ENCODE data around the gene PCDHB2. TPM values are rescaled to one million over a fixed set of nuclear protein-coding genes. Genes with fewer than 3 reads are reported as not detected.
A peak's percentile ranks its signal among the peaks of the same experiment; 100 is the strongest.
"Not testable (repeated sequence)": the region's sequence is repeated elsewhere in the genome, so short reads cannot be mapped to it uniquely, and the experiment has no call there.

PCDHB2 gene
- total RNA-seq, result not detected

DNA sequence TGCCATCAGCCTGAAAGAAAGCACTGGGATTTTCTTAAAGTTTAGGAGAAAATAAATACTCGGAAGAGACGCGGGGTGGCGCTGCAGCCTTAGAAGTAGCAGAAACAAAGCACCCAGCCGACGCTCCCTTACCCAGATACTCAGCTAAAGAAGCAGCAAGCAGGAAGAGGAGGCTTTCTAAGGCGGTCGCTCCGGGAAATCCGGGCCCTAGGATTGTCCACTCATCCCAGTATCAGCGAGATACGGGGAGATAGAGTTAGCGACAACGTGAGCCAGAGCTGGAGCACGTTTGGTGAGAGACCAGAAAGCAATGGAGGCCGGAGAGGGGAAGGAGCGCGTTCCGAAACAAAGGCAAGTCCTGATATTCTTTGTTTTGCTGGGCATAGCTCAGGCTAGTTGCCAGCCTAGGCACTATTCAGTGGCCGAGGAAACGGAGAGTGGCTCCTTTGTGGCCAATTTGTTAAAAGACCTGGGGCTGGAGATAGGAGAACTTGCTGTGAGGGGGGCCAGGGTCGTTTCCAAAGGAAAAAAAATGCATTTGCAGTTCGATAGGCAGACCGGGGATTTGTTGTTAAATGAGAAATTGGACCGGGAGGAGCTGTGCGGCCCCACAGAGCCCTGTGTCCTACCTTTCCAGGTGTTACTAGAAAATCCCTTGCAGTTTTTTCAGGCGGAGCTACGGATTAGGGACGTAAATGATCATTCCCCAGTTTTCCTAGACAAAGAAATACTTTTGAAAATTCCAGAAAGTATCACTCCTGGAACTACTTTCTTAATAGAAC lies at the start of gene PCDHB2:
Gene PCDHB2 (plus strand): TSS at position 135 of the 782 bp plus-strand sequence. CDS start 176 bp downstream, at position 311.
- Mint-ChIP-seq H3K9me3 (ENCODE audit: low read depth) (peaks cover 16% of the 10 kb centered on the region), H3K36me3 (peaks cover 2% of the 10 kb centered on the region), H3K4me3 (no peak within 1 kb of the TSS), H3K27ac (no peak within 1 kb of the TSS), H3K4me1 (no peaks in the 10 kb centered on the region), H3K27me3 (peaks cover 8% of the 10 kb centered on the region)
- CTCF ChIA-PET, result no interaction called here
- DNase-seq, result no peak
- no peak for ATAC-seq

GRCh38 chr5:141050622-141051520 lies 43.5 kb upstream of the PCDHB2 start, which contains the start of gene PCDHB1:
Gene PCDHB1 (plus strand): TSS chr5:141051374. CDS start chr5:141051471, 97 bp downstream.
- H3K9me3 Mint-ChIP-seq (ENCODE audit: low read depth), result peaks cover 4% of the 10 kb centered on the region
- CTCF ChIA-PET, result no interaction called here
- H3K4me3 Mint-ChIP-seq, result no peak within 1 kb of the TSS
- no peaks in the 10 kb centered on the region for H3K4me1 Mint-ChIP-seq
- no peak for DNase-seq
- no peaks in the 10 kb centered on the region for H3K36me3 Mint-ChIP-seq
- no peak within 1 kb of the TSS for H3K27ac Mint-ChIP-seq
- H3K27me3 Mint-ChIP-seq, result peaks cover 8% of the 10 kb centered on the region
- ATAC-seq, result no peak

- CTCF ChIA-PET, result no interaction called here
- Mint-ChIP-seq H3K9me3 (ENCODE audit: low read depth) (peaks cover 4% of the 10 kb centered on the region), H3K4me3 (no peak overlapping the region), H3K27me3 (peaks cover 8% of the 10 kb centered on the region), H3K27ac (no peak overlapping the region), H3K4me1 (no peaks in the 10 kb centered on the region), H3K36me3 (no peaks in the 10 kb centered on the region)
- ATAC-seq (no peak), DNase-seq (no peak)
These were observed 42.9 kb upstream of the PCDHB2 start for GRCh38 chr5:141051521-141051866.

DNA sequence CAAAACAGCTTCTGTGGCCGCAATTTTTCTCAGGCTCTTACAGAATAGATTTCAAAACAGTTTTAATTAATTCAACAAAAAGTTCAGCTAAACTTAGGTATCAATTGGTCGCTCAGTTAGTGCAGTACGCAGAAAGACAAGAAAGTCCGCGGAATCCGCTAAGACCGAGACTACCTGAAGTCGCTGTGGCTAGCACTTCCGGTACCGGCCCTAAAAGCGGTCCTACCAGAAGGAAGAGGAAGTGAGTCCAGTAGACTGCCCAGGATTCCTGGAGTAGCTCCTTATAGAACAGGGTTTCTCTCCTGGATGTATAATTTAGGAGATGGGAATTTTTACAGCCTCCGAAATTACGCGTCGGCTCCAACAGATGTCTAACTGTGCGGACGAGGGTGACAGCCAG lies 16.6 kb upstream of the PCDHB2 start:
- no peaks in the 10 kb centered on the region for H3K27me3 Mint-ChIP-seq
- H3K36me3 Mint-ChIP-seq, result no peaks in the 10 kb centered on the region
- peaks cover 14% of the 10 kb centered on the region for H3K9me3 Mint-ChIP-seq (ENCODE audit: low read depth)
- ATAC-seq, result no peak
- no peak overlapping the region for H3K4me3 Mint-ChIP-seq
- H3K4me1 Mint-ChIP-seq, result no peaks in the 10 kb centered on the region
- no peak for DNase-seq
- no peak overlapping the region for H3K27ac Mint-ChIP-seq
- CTCF ChIA-PET, result no interaction called here

GRCh38 chr5:141082228-141082627 lies 12.2 kb upstream of the PCDHB2 start:
- H3K36me3 Mint-ChIP-seq, result no peaks in the 10 kb centered on the region
- no peak for DNase-seq
- H3K27me3 Mint-ChIP-seq, result peaks cover 16% of the 10 kb centered on the region
- no peaks in the 10 kb centered on the region for H3K4me1 Mint-ChIP-seq
- no peak overlapping the region for H3K27ac Mint-ChIP-seq
- CTCF ChIA-PET, result no interaction called here
- no peak for ATAC-seq
- H3K9me3 Mint-ChIP-seq (ENCODE audit: low read depth), result peaks cover 8% of the 10 kb centered on the region
- no peak overlapping the region for H3K4me3 Mint-ChIP-seq

- CTCF ChIA-PET, result interaction anchor here (0.8 kb wide), 1 partner anchor 275 kb away, joined by 3 read pairs; the partner anchor contains the start of gene PCDHGB2
- H3K36me3 Mint-ChIP-seq, result no peaks in the 10 kb centered on the region
- H3K27ac Mint-ChIP-seq, result no peak overlapping the region
- H3K27me3 Mint-ChIP-seq, result peaks cover 16% of the 10 kb centered on the region
- DNase-seq (peak; percentile 43), ATAC-seq (peak; percentile 61)
- H3K9me3 Mint-ChIP-seq (ENCODE audit: low read depth), result peaks cover 3% of the 10 kb centered on the region
- no peaks in the 10 kb centered on the region for H3K4me1 Mint-ChIP-seq
- peak overlapping the region; percentile 66 for H3K4me3 Mint-ChIP-seq
These were observed 9.9 kb upstream of the PCDHB2 start for GRCh38 chr5:141084487-141084989.

GRCh38 chr5:141095263-141095641 lies 837 bp downstream of the PCDHB2 start:
- ATAC-seq (no peak), DNase-seq (no peak)
- Mint-ChIP-seq H3K9me3 (ENCODE audit: low read depth) (peaks cover 17% of the 10 kb centered on the region), H3K4me1 (peaks cover under 1% of the 10 kb centered on the region), H3K27ac (no peak overlapping the region), H3K4me3 (no peak overlapping the region), H3K27me3 (peaks cover 9% of the 10 kb centered on the region), H3K36me3 (peaks cover 2% of the 10 kb centered on the region)
- CTCF ChIA-PET, result no interaction called here

DNA sequence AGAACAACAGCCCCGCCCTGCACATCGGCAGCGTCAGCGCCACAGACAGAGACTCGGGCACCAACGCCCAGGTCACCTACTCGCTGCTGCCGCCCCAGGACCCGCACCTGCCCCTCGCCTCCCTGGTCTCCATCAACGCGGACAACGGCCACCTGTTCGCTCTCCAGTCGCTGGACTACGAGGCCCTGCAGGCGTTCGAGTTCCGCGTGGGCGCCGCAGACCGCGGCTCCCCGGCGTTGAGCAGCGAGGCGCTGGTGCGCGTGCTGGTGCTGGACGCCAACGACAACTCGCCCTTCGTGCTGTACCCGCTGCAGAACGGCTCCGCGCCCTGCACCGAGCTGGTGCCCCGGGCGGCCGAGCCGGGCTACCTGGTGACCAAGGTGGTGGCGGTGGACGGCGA lies 1.8 kb downstream of the PCDHB2 start:
- DNase-seq, H3K4me1 Mint-ChIP-seq, H3K27ac Mint-ChIP-seq, H3K36me3 Mint-ChIP-seq, H3K4me3 Mint-ChIP-seq, ATAC-seq, CTCF ChIA-PET: not testable (repeated sequence)
- peaks cover 23% of the 10 kb centered on the region for H3K9me3 Mint-ChIP-seq (ENCODE audit: low read depth)
- peaks cover 11% of the 10 kb centered on the region for H3K27me3 Mint-ChIP-seq

DNA sequence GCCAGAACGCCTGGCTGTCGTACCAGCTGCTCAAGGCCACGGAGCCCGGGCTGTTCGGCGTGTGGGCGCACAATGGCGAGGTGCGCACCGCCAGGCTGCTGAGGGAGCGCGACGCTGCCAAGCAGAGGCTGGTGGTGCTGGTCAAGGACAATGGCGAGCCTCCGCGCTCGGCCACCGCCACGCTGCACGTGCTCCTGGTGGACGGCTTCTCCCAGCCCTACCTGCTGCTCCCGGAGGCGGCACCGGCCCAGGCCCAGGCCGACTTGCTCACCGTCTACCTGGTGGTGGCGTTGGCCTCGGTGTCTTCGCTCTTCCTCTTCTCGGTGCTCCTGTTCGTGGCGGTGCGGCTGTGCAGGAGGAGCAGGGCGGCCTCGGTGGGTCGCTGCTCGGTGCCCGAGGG lies 2.2 kb downstream of the PCDHB2 start:
- ATAC-seq, H3K4me3 Mint-ChIP-seq, H3K27ac Mint-ChIP-seq, H3K36me3 Mint-ChIP-seq, DNase-seq, H3K4me1 Mint-ChIP-seq, CTCF ChIA-PET: not testable (repeated sequence)
- Mint-ChIP-seq H3K27me3 (peaks cover 11% of the 10 kb centered on the region), H3K9me3 (ENCODE audit: low read depth) (peaks cover 24% of the 10 kb centered on the region)

DNA sequence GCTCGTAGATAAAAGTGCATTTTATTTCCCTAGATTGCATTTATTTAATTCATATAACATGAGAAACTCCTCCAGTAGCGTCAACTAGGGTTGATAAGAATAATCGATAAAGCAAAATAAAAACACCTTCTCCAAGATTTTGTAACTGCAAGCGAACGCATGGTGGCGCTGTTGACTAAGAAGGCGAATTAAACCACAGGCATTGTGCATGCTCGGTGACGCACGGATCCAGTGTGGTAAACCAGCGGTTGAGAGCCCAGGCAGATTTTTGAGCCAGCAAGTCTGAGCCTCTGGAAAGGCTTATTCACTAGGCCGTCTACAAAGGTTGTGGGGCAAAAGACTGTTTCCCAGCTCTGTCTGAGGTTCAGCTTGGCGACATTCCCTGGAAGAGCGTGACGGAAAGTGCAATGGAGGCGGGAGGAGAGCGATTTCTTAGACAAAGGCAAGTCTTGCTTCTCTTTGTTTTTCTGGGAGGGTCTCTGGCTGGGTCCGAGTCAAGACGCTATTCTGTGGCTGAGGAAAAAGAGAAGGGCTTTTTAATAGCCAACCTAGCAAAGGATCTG lies 5.9 kb downstream of the PCDHB2 start, which contains the start of gene PCDHB3:
Gene PCDHB3 (plus strand): TSS at position 231 of the 563 bp plus-strand sequence. CDS start 177 bp downstream, at position 408.
- ATAC-seq (no peak), DNase-seq (peak; percentile 47)
- Mint-ChIP-seq H3K27ac (no peak within 1 kb of the TSS), H3K4me1 (peaks cover 3% of the 10 kb centered on the region), H3K4me3 (no peak within 1 kb of the TSS), H3K27me3 (peaks cover 5% of the 10 kb centered on the region), H3K36me3 (peaks cover 2% of the 10 kb centered on the region), H3K9me3 (ENCODE audit: low read depth) (peaks cover 14% of the 10 kb centered on the region)
- CTCF ChIA-PET, result no interaction called here

DNA sequence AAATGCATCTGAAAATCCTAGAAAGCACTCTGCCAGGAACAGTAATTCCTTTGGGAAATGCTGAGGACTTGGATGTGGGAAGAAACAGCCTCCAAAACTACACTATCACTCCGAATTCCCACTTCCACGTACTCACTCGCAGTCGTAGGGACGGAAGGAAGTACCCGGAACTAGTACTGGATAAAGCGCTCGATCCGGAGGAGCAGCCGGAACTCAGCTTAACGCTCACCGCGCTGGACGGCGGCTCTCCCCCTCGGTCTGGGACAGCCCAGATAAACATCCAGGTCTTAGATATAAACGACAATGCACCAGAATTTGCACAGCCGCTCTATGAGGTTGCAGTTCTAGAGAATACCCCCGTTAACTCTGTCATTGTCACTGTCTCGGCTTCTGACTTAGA lies 6.6 kb downstream of the PCDHB2 start:
- Mint-ChIP-seq H3K9me3 (ENCODE audit: low read depth) (peaks cover 9% of the 10 kb centered on the region), H3K27ac (no peak overlapping the region), H3K4me3 (no peak overlapping the region), H3K4me1 (peaks cover 3% of the 10 kb centered on the region), H3K27me3 (peaks cover 3% of the 10 kb centered on the region), H3K36me3 (no peaks in the 10 kb centered on the region)
- CTCF ChIA-PET, result no interaction called here
- DNase-seq (no peak), ATAC-seq (no peak)

DNA sequence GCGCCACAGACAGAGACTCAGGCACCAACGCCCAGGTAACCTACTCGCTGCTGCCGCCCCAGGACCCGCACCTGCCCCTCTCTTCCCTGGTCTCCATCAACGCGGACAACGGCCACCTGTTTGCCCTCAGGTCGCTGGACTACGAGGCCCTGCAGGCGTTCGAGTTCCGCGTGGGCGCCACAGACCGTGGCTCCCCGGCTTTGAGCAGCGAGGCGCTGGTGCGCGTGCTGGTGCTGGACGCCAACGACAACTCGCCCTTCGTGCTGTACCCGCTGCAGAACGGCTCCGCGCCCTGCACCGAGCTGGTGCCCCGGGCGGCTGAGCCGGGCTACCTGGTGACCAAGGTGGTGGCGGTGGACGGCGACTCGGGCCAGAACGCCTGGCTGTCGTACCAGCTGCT lies 7.7 kb downstream of the PCDHB2 start:
- H3K36me3 Mint-ChIP-seq; CTCF ChIA-PET; H3K4me3 Mint-ChIP-seq; H3K27ac Mint-ChIP-seq; H3K27me3 Mint-ChIP-seq; DNase-seq; ATAC-seq; H3K4me1 Mint-ChIP-seq; H3K9me3 Mint-ChIP-seq (ENCODE audit: low read depth): not testable (repeated sequence)

GRCh38 chr5:141102471-141102870 lies 8.1 kb downstream of the PCDHB2 start:
- CTCF ChIA-PET; H3K27me3 Mint-ChIP-seq; H3K9me3 Mint-ChIP-seq (ENCODE audit: low read depth); H3K36me3 Mint-ChIP-seq; ATAC-seq; H3K4me3 Mint-ChIP-seq; H3K27ac Mint-ChIP-seq; H3K4me1 Mint-ChIP-seq; DNase-seq: not testable (repeated sequence)
